Panc1 (cell line): ENCODE data around the gene MBNL2.

ENCODE experiments used
- POLR2AphosphoS5 ChIP-seq: IDR thresholded peaks from 2 replicates; pipeline ENCODE4 v1.6.1; 2012; ENCODE audit warnings: mild to moderate bottlenecking, low read depth, low read length, moderate library complexity
- TCF7L2 ChIP-seq: IDR thresholded peaks from 2 replicates; pipeline ENCODE4 v1.6.1; 2011; ENCODE audit warnings: mild to moderate bottlenecking, low read depth, low read length, inconsistent platforms
- TF ChIP-seq, protein P1 (sequence below): fragments of 450-650 bp; IDR thresholded peaks from 2 replicates; pipeline ENCODE4 v1.5.1; 2017; ENCODE audit warnings: mild to moderate bottlenecking
- TF ChIP-seq, protein P2 (sequence below), 2 experiments: IDR thresholded peaks; 2 replicates each; pipeline ENCODE4 v1.6.1; 2011 to 2012; ENCODE audit warnings: low read depth in 2 of 2, control low read depth in 1 of 2, low read length in 1 of 2, mild to moderate bottlenecking in 1 of 2, moderate library complexity in 1 of 2; ENCODE audit not compliant: insufficient read depth in 1 of 2

DNA sequence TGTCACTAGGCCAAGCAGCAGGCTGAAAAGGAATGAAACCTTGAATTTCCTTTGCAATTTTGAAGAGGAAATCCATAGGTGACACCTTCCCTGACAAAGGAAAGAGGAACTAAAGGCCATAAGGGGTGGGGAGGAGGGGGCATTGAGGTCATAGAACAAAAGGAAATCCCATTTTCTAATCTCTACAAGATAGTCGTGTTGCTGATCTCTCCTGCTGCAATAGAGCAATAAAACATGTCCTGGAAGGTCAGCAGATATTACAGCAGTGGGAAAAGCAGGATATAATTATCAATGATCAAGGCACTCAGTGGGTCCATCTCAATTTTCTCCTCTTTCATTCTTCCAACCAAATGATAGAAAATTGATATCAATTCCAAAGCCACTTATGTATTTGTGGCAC lies 191.6 kb downstream of the MBNL2 start:
- TF ChIP-seq, protein P1, sequence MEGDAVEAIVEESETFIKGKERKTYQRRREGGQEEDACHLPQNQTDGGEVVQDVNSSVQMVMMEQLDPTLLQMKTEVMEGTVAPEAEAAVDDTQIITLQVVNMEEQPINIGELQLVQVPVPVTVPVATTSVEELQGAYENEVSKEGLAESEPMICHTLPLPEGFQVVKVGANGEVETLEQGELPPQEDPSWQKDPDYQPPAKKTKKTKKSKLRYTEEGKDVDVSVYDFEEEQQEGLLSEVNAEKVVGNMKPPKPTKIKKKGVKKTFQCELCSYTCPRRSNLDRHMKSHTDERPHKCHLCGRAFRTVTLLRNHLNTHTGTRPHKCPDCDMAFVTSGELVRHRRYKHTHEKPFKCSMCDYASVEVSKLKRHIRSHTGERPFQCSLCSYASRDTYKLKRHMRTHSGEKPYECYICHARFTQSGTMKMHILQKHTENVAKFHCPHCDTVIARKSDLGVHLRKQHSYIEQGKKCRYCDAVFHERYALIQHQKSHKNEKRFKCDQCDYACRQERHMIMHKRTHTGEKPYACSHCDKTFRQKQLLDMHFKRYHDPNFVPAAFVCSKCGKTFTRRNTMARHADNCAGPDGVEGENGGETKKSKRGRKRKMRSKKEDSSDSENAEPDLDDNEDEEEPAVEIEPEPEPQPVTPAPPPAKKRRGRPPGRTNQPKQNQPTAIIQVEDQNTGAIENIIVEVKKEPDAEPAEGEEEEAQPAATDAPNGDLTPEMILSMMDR: no peak
- TF ChIP-seq TCF7L2: no peak
- TF ChIP-seq POLR2AphosphoS5: no peak
- TF ChIP-seq, protein P2, sequence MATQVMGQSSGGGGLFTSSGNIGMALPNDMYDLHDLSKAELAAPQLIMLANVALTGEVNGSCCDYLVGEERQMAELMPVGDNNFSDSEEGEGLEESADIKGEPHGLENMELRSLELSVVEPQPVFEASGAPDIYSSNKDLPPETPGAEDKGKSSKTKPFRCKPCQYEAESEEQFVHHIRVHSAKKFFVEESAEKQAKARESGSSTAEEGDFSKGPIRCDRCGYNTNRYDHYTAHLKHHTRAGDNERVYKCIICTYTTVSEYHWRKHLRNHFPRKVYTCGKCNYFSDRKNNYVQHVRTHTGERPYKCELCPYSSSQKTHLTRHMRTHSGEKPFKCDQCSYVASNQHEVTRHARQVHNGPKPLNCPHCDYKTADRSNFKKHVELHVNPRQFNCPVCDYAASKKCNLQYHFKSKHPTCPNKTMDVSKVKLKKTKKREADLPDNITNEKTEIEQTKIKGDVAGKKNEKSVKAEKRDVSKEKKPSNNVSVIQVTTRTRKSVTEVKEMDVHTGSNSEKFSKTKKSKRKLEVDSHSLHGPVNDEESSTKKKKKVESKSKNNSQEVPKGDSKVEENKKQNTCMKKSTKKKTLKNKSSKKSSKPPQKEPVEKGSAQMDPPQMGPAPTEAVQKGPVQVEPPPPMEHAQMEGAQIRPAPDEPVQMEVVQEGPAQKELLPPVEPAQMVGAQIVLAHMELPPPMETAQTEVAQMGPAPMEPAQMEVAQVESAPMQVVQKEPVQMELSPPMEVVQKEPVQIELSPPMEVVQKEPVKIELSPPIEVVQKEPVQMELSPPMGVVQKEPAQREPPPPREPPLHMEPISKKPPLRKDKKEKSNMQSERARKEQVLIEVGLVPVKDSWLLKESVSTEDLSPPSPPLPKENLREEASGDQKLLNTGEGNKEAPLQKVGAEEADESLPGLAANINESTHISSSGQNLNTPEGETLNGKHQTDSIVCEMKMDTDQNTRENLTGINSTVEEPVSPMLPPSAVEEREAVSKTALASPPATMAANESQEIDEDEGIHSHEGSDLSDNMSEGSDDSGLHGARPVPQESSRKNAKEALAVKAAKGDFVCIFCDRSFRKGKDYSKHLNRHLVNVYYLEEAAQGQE (IDR thresholded peaks at IDR 0.05; ENCODE audit: insufficient read depth in 1 of 2, low read depth in 2 of 2, low read length in 1 of 2): no peak
